Stimulated activated CD8-positive, alpha-beta memory T cell treated with anti-CD3 and anti-CD28 coated beads, Interleukin-2, amount 100 ng/mL, for 1 hour (primary cell): ENCODE data around the gene GFRA1.

ENCODE experiments used
- DNase-seq, 2 donors: peaks; one replicate each; pipeline ENCODE4 v3.0.0-alpha.2; 2020; ENCODE audit warnings: low read depth in 2 of 2

GFRA1 gene

GRCh38 chr10:116241085-116241484 lies 31.9 kb downstream of the GFRA1 start:
- no peak for DNase-seq

GRCh38 chr10:116240157-116240950 lies 32.7 kb downstream of the GFRA1 start:
- DNase-seq = no peak

DNA sequence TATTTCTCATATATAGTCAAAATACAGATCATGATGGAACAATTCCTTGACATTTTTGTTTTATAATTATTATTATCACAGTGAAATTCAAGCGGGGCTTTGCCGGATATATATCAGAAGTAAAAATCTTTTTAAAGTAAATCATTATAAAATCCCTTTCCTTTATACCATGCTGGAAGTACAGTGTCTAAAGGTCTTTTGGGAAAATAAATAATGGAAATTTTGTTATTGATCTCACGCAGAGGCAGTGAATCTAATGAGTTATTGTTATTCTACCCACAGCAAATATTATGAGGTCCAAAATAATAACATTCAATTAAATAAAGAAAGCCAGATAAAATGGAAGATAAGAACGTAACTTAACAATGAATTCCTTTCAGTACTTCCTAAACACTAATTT lies 33.8 kb downstream of the GFRA1 start:
- DNase-seq = no peak

DNA sequence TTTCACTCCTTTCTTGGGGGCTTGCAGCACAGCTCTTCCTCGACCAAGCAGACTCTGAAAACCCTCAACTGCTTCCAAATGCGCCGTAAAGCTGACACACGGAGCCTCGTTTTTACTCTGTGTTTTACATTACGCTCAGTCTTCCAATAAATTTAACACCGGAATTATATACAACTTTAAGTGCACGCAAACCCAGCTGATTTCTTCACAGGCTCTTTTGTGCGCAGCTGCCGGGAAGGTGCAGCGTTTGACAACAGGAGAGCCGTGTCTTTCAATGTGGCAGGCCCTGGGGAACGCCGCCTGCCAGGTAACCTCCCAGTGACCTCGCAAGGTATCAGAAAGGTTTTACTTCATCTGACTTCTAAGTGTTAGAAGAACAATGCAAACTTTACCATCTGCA lies 35.0 kb downstream of the GFRA1 start:
- DNase-seq = no peak

DNA sequence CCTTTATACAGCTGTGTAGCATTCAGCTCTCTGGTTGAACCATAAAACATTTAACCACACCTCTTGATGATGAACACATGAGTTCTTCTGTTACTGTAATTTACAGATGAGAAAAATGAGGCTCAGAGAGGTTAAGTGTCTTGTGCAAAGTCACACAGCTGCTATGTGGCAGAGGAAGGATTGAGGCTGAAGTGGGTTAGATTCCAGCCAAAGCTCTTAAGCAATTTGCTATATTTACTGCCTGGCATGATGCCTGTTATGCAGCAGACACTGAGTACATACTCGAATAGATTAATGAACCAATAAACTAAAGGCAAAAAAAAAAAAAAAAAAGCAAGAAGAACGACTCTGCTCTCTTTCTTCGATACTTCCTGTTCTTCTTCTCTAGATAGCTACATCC lies 35.7 kb downstream of the GFRA1 start:
- DNase-seq = no peak

- no peak for DNase-seq
These were observed 39.8 kb downstream of the GFRA1 start for GRCh38 chr10:116233230-116233629.

GRCh38 chr10:116232613-116233012 lies 40.4 kb downstream of the GFRA1 start:
- no peak for DNase-seq

DNA sequence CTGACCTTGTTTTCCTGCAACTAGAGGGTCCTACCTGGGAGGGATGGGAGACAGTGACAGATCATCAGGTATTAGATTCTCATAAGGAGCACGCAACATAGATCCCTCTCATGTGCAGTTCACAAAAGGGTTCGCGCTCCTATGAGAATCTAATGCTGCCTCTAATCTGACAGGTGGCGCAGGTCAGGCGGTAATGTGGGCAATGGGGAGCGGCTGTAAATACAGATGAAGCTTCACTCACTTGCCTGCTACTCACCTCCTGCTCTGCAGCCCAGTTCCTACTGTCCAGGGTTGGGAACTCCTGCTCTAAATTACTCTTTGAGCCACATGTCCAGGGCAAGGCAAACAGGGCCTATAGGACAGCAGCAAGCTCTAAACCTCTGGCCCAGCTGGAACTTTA lies 46.2 kb downstream of the GFRA1 start:
- no peak for DNase-seq

DNA sequence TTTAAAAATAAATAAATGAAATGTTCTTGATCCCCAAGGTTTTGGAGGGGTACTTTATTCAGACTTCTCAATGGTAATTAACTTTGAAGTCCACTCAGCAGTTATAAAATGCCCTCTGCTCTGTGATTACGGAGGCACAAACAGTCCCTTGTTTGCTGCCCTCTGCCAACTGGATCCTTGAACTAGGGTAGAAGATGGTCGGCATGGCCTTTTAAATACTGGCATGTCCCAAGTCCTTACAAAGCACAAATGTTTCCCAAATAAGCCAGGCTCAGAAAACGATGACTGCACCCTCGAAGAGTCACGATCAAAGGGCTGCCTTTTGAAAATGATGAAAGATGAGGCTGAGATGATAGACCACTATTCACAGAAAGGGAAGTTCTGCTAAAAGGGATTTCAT lies 47.0 kb downstream of the GFRA1 start:
- no peak for DNase-seq

DNA sequence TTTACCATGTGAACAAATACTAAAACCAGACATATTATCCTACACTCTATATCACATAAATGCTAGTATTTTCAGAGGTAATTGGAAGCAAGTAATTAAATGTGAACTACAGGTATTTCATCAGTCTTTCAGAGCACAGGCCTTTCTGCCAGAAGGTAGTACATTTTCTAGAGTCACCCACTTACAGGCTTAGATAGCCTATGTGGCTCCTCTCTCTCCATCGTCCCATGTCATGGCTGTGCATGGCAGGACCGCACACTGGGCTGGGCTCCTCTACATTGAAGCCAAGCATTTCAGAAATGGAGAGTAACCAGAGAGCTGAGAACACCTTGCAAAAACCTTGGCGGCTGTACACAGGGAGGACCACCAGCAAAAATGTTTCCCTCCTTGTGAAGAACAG lies 49.7 kb downstream of the GFRA1 start:
- no peak for DNase-seq

- no peak for DNase-seq
These were observed 52.0 kb downstream of the GFRA1 start for GRCh38 chr10:116221053-116221452.

DNA sequence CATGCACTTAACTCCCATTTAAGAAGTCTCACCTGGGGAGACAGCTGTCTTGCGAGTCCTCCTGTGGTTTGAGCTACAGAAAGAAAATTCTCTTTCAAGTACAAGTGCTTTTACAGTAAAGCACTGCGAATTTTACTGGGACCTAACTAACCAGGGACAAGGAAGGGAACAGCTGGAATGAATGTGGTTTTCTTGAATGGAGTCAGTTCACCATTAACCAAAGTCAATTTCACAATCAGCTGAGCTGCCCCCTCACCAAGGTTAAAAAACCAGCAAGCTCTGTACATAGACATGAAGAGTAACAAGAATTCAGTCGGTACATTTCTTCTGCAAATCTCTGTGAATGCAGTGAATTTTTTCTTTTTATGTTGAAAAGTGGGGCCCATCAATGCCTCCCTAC lies 56.3 kb downstream of the GFRA1 start:
- no peak for DNase-seq

- DNase-seq = no peak
These were observed 57.4 kb downstream of the GFRA1 start for GRCh38 chr10:116215651-116216050.

- DNase-seq = no peak
These were observed 61.3 kb downstream of the GFRA1 start for GRCh38 chr10:116211682-116212081.

GRCh38 chr10:116210588-116211346 lies 62.2 kb downstream of the GFRA1 start:
- no peak for DNase-seq

- no peak for DNase-seq
These were observed 63.2 kb downstream of the GFRA1 start for GRCh38 chr10:116209781-116210180.

GRCh38 chr10:116208956-116209567 lies 63.9 kb downstream of the GFRA1 start:
- no peak for DNase-seq

DNA sequence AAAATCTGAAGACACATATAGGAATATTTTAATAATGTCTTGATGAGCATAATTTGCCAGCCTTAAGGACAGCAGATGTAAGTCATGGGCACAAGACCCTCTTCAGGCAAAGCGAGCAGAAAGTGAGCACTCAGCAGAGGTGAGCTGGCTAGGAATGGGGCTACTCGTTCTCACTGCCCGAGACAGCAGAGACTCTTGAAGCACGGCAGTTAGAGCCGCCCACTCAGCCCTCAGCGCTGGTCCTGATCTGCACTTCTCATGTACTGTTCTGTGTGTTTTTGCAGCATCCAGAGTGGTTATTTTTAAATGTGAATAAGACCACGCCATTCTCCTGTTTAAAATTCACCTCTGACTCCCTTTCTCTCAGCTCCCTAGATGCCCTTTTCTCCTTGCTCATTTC lies 65.3 kb downstream of the GFRA1 start:
- no peak for DNase-seq

- no peak for DNase-seq
These were observed 69.3 kb downstream of the GFRA1 start for GRCh38 chr10:116203661-116204060.

- DNase-seq = no peak
These were observed 71.2 kb downstream of the GFRA1 start for GRCh38 chr10:116201670-116202430.

- DNase-seq = no peak
These were observed 72.0 kb downstream of the GFRA1 start for GRCh38 chr10:116201011-116201410.

DNA sequence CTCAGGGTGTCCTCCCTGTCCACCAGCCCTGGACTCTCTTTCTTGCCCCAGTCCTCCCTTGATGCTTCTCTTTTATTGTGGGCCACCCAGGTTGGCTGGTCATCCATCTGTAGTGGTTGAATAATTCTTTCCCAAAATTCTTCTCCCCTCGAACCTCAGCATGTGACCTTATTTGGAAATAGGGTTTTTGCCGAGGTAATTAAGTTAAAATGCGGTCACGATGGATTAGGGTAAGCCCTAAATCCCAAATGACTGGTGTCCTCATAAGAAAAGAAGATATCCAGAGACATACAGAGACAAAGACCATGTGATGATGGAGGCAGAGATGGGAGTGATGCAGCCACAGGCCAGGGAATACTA lies 74.3 kb downstream of the GFRA1 start:
- no peak for DNase-seq
